HCT116 (cell line): ENCODE measurements around the gene TMEM135. TPM values are rescaled to one million over a fixed set of nuclear protein-coding genes. Genes with fewer than 3 reads are reported as not detected.

Experiments
- ATAC-seq: fragments of 200-7000 bp; cut with Tn5 transposase; 2 replicates; pipeline ENCODE4 v1.9.1; 2020; ENCODE audit warnings: mild to moderate bottlenecking, moderate library complexity
- BruUV-seq: library from RNA; stranded (reverse); fragments of 400-500 nt; replicated peaks from 2 replicates; lab custom pipeline; 2021; lab: Mats Ljungman, UMichigan
- CTCF ChIA-PET: fragments of 300-600 bp; sonication (Branson Sonifier 250); formaldehyde crosslinking; loops from one replicate; lab custom pipeline; 2021; ENCODE audit warnings: antibody characterized with exemption; lab: Charles Lee
- POLR2A ChIA-PET: fragments of 300-600, 350-600 bp; sonication (Branson Sonifier 250); formaldehyde crosslinking; loops from one replicate; lab custom pipeline; 2021; ENCODE audit warnings: antibody characterized with exemption; lab: Charles Lee
- RAD21 ChIA-PET, 2 experiments: fragments of 300-600 bp; sonication (Branson Sonifier 250); formaldehyde crosslinking; loops; one replicate each; lab custom pipeline; 2023; ENCODE audit warnings: low total read pairs in 2 of 2; ENCODE audit not compliant: uncharacterized antibody in 2 of 2, unreplicated experiment in 2 of 2, low non-redundant PET in 1 of 2; lab: Charles Lee
- DNase-seq: peaks from one replicate; pipeline ENCODE4 v3.0.0-alpha.2; 2010; ENCODE audit warnings: low read depth, low spot score
- H2AFZ ChIP-seq: fragments of 200-600 bp; shearing (Covaris generic), sonication (generic); 2 replicates; pipeline ENCODE4 v1.6.1; 2017; ENCODE audit warnings: low read depth, mixed run types, mixed read lengths, antibody characterized with exemption, low read length; ENCODE audit not compliant: poor library complexity, severe bottlenecking
- H3K27ac ChIP-seq: 2 replicates; pipeline ENCODE4 v1.5.1; 2012; ENCODE audit warnings: low read depth, low read length
- H3K27me3 ChIP-seq: fragments of 200-600 bp; sonication (generic); 2 replicates; pipeline ENCODE4 v1.6.1; 2016; ENCODE audit warnings: mixed run types, low read length, mixed read lengths; ENCODE audit not compliant: insufficient read depth
- H3K36me3 ChIP-seq, 2 experiments: fragments of 200-500 bp in 1 of 2; fragments of 200-600 bp in 1 of 2; sonication (Bioruptor generic) in 1 of 2; sonication (generic) in 1 of 2; 2 replicates each; pipeline versions ENCODE4 v1.5.1 to v1.6.1; 2014 to 2016; ENCODE audit warnings: low read length in 2 of 2, inconsistent platforms in 1 of 2, mixed read lengths in 1 of 2, mixed run types in 1 of 2; ENCODE audit not compliant: insufficient read depth in 2 of 2, control insufficient read depth in 1 of 2
- H3K4me1 ChIP-seq, 2 experiments: fragments of 200-600 bp in 1 of 2; sonication (generic) in 1 of 2; 2 replicates each; pipeline versions ENCODE4 v1.5.1 to v1.6.1; 2012 to 2017; ENCODE audit warnings: low read length in 2 of 2, inconsistent platforms in 1 of 2, mild to moderate bottlenecking in 1 of 2, mixed read lengths in 1 of 2, mixed run types in 1 of 2, moderate library complexity in 1 of 2; ENCODE audit not compliant: insufficient read depth in 2 of 2, control insufficient read depth in 1 of 2
- H3K4me2 ChIP-seq: fragments of 200-600 bp; sonication (generic); 2 replicates; pipeline ENCODE4 v1.6.1; 2017; ENCODE audit warnings: mixed run types, low read length, mixed read lengths
- H3K4me3 ChIP-seq, 2 experiments: fragments of 200-600 bp in 1 of 2; sonication (generic) in 1 of 2; replicated peaks in 1 of 2; 2 replicates each; pipeline ENCODE4 v1.5.1; 2011 to 2016; ENCODE audit warnings: low read length in 2 of 2, control low read depth in 1 of 2, low read depth in 1 of 2, mild to moderate bottlenecking in 1 of 2, mixed read lengths in 1 of 2, mixed run types in 1 of 2
- H3K79me2 ChIP-seq: fragments of 200-600 bp; sonication (generic); 2 replicates; pipeline ENCODE4 v1.6.1; 2017; ENCODE audit warnings: mild to moderate bottlenecking, mixed run types, low read length, moderate library complexity, mixed read lengths; ENCODE audit not compliant: insufficient read depth
- H3K9ac ChIP-seq: fragments of 200-600 bp; sonication (generic); 2 replicates; pipeline ENCODE4 v1.6.1; 2016; ENCODE audit warnings: low read length, mixed read lengths
- H3K9me2 ChIP-seq: fragments of 200-600 bp; sonication (generic), shearing (Covaris generic); 2 replicates; pipeline ENCODE4 v1.6.1; 2017; ENCODE audit warnings: mixed run types, mild to moderate bottlenecking, moderate library complexity; ENCODE audit not compliant: insufficient read depth
- H3K9me3 ChIP-seq, 2 experiments: fragments of 200-500 bp in 1 of 2; fragments of 200-600 bp in 1 of 2; sonication (Bioruptor generic) in 1 of 2; sonication (generic) in 1 of 2; 2 replicates each; pipeline ENCODE4 v1.6.1; 2014 to 2017; ENCODE audit warnings: low read length in 2 of 2, mixed read lengths in 2 of 2, inconsistent platforms in 1 of 2, low read depth in 1 of 2, mild to moderate bottlenecking in 1 of 2, mixed run types in 1 of 2, moderate library complexity in 1 of 2; ENCODE audit not compliant: control insufficient read depth in 1 of 2, insufficient read depth in 1 of 2
- H4K20me1 ChIP-seq: fragments of 200-600 bp; sonication (generic), shearing (Covaris generic); 2 replicates; pipeline ENCODE4 v1.6.1; 2017; ENCODE audit warnings: mixed run types, mild to moderate bottlenecking, moderate library complexity; ENCODE audit not compliant: insufficient read depth
- CEBPB ChIP-seq: IDR thresholded peaks from 2 replicates; pipeline ENCODE4 v1.6.1; 2012; ENCODE audit warnings: low read depth
- EGR1 ChIP-seq: IDR thresholded peaks from 2 replicates; pipeline ENCODE4 v1.6.1; 2012; ENCODE audit warnings: low read depth
- EZH2 ChIP-seq: fragments of 200-600 bp; sonication (generic); IDR thresholded peaks from 2 replicates; pipeline ENCODE4 v1.6.1; 2017; ENCODE audit warnings: antibody characterized with exemption, mixed run types
- FOSL1 ChIP-seq: IDR thresholded peaks from 2 replicates; pipeline ENCODE4 v1.6.1; 2012; ENCODE audit warnings: low read depth
- JUND ChIP-seq: IDR thresholded peaks from 2 replicates; pipeline ENCODE4 v1.6.1; 2012
- RAD21 ChIP-seq: IDR thresholded peaks from 2 replicates; pipeline ENCODE4 v1.6.1; 2012; ENCODE audit warnings: low read depth, mild to moderate bottlenecking
- SP1 ChIP-seq: IDR thresholded peaks from 2 replicates; pipeline ENCODE4 v1.6.1; 2012; ENCODE audit warnings: low read depth
- SRF ChIP-seq: IDR thresholded peaks from 2 replicates; pipeline ENCODE4 v1.6.1; 2012; ENCODE audit warnings: low read depth
- TCF7L2 ChIP-seq: IDR thresholded peaks from 2 replicates; pipeline ENCODE4 v1.7.0; 2011; ENCODE audit warnings: borderline replicate concordance, inconsistent platforms; ENCODE audit not compliant: insufficient read depth, insufficient read length; ENCODE audit errors: extremely low read depth
- YY1 ChIP-seq: IDR thresholded peaks from 2 replicates; pipeline ENCODE4 v1.6.1; 2011; ENCODE audit warnings: low read length, low read depth, moderate library complexity, mild to moderate bottlenecking; ENCODE audit not compliant: insufficient replicate concordance; ENCODE audit errors: extremely low read depth
- ZNF274 ChIP-seq: fragments of 200-500 bp; sonication (Bioruptor generic); IDR thresholded peaks from 2 replicates; pipeline ENCODE4 v1.6.1; 2014; ENCODE audit warnings: mild to moderate bottlenecking, low read depth, low read length, inconsistent platforms
- intact Hi-C: fragments of 100-400 bp; cut with micrococcal nuclease; formaldehyde crosslinking; loops from 2 replicates; pipeline ENCODE4 v1.10.0; 2022
- total RNA-seq: library from RNA; stranded (reverse); gene quantifications from one replicate; pipeline ENCODE4 v1.2.1, GENCODE V29; 2021; ENCODE audit not compliant: unreplicated experiment
- TF ChIP-seq, protein P1 (sequence below): IDR thresholded peaks from 2 replicates; pipeline ENCODE4 v1.6.1; 2012; ENCODE audit warnings: low read depth
- TF ChIP-seq, protein P2 (sequence below): IDR thresholded peaks from 2 replicates; pipeline ENCODE4 v1.6.1; 2012

TMEM135 gene
- total RNA-seq, 1 experiment from 2014 or later: 50.6 TPM

DNA sequence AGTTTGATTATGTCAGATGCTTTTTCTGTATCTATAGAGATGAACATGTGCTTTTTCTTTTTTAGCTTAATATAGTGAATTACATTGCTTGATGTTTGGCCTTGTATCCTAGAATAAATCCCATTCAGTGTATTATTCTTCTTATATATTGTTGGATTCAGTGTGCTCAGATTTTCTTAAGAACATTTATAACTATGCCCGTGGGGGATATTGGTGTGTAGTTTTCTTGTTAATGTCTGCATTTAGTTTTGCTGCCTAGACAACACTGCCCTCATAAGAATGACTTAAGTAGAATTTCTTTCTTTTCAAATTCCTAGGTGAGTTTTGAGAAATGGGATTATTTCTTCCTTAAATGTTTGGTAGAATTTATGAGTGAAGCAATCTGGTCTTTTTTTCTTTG, 98.5 kb downstream of the TMEM135 start:
- Histone ChIP-seq H3K27ac (no peak overlapping the region), H3K9ac (no peak overlapping the region), H3K9me3 (no peaks in the 10 kb centered on the region), H3K4me2 (no peak overlapping the region), H3K9me2 (no peaks in the 10 kb centered on the region), H3K79me2 (peaks cover 8% of the 10 kb centered on the region; the same call in 1 of the 2 replicates), H3K4me3 (no peak overlapping the region)
- no peak for ATAC-seq
- TF ChIP-seq CEBPB (no peak), JUND (no peak), SP1 (no peak), TCF7L2 (no peak)
- TF ChIP-seq, protein P1, sequence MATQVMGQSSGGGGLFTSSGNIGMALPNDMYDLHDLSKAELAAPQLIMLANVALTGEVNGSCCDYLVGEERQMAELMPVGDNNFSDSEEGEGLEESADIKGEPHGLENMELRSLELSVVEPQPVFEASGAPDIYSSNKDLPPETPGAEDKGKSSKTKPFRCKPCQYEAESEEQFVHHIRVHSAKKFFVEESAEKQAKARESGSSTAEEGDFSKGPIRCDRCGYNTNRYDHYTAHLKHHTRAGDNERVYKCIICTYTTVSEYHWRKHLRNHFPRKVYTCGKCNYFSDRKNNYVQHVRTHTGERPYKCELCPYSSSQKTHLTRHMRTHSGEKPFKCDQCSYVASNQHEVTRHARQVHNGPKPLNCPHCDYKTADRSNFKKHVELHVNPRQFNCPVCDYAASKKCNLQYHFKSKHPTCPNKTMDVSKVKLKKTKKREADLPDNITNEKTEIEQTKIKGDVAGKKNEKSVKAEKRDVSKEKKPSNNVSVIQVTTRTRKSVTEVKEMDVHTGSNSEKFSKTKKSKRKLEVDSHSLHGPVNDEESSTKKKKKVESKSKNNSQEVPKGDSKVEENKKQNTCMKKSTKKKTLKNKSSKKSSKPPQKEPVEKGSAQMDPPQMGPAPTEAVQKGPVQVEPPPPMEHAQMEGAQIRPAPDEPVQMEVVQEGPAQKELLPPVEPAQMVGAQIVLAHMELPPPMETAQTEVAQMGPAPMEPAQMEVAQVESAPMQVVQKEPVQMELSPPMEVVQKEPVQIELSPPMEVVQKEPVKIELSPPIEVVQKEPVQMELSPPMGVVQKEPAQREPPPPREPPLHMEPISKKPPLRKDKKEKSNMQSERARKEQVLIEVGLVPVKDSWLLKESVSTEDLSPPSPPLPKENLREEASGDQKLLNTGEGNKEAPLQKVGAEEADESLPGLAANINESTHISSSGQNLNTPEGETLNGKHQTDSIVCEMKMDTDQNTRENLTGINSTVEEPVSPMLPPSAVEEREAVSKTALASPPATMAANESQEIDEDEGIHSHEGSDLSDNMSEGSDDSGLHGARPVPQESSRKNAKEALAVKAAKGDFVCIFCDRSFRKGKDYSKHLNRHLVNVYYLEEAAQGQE: no peak
- TF ChIP-seq, all 23 proteins: peak for 0
- RAD21 ChIA-PET: no interaction called here
- intact Hi-C loops: no loop called here
- CTCF ChIA-PET: no interaction called here
- Histone ChIP-seq H2AFZ (no peak overlapping the region), H4K20me1 (0 out of 2 replicates have a peak, but pooled peaks cover 4% of the 10 kb centered on the region), H3K27me3 (no peaks in the 10 kb centered on the region), H3K36me3 (no peaks in the 10 kb centered on the region), H3K4me1 (no peaks in the 10 kb centered on the region)
- no TSS peak for BruUV-seq
- no peak for DNase-seq
- POLR2A ChIA-PET: no interaction called here

DNA sequence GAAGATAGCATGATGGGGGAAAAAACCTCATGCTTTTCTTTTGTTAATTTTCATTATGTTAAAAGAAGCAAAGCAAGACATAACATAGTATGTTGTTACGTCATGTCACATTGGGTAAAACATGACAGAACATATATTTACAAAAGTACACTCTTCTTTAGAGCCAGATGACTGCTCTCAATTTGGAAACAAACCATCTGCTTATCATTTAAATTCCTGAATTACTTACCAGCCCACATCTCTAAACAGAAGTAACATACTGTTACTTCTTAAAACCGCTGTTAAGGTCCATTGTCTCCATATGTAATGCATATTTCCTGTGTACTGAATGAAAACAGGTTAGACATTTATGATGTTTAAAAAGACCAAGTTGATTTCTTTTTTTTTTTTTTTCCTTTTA, 100.0 kb downstream of the TMEM135 start:
- ChIA-PET CTCF (interaction anchor here (0.8 kb wide), 1 partner anchor 40 kb away, joined by 3 read pairs; no protein-coding TSS in a partner anchor), POLR2A (no interaction called here), RAD21 (no interaction called here)
- H3K4me2 ChIP-seq: no peak overlapping the region
- H3K9me2 ChIP-seq: no peaks in the 10 kb centered on the region
- H3K27ac ChIP-seq: no peak overlapping the region
- H3K79me2 ChIP-seq: peaks cover 8% of the 10 kb centered on the region; the same call in 1 of the 2 replicates
- H3K27me3 ChIP-seq: no peaks in the 10 kb centered on the region
- H3K9ac ChIP-seq: no peak overlapping the region
- intact Hi-C loops: no loop called here
- H2AFZ ChIP-seq: no peak overlapping the region
- H3K36me3 ChIP-seq: no peaks in the 10 kb centered on the region
- H3K4me1 ChIP-seq: no peaks in the 10 kb centered on the region
- DNase-seq: no peak
- no peak for ATAC-seq
- no peaks in the 10 kb centered on the region for H3K9me3 ChIP-seq
- BruUV-seq: no TSS peak
- H4K20me1 ChIP-seq: 0 out of 2 replicates have a peak, but pooled peaks cover 4% of the 10 kb centered on the region
- H3K4me3 ChIP-seq: no peak overlapping the region
- TF ChIP-seq, protein P1: no peak
- TF ChIP-seq EZH2: no peak
- TF ChIP-seq JUND: no peak
- no peak for TF ChIP-seq RAD21
- TF ChIP-seq FOSL1: no peak
- TF ChIP-seq CEBPB: no peak
- TF ChIP-seq EGR1: no peak
- no peak for TF ChIP-seq TCF7L2
- TF ChIP-seq SRF: no peak
- no peak for TF ChIP-seq ZNF274
- TF ChIP-seq YY1: no peak
- TF ChIP-seq SP1: no peak
- TF ChIP-seq, protein P2, sequence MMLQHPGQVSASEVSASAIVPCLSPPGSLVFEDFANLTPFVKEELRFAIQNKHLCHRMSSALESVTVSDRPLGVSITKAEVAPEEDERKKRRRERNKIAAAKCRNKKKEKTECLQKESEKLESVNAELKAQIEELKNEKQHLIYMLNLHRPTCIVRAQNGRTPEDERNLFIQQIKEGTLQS: no peak
